Thyroid gland (tissue), 4 donors: ENCODE data around the gene GUK1. TPM values are rescaled to one million over a fixed set of nuclear protein-coding genes. Genes with fewer than 3 reads are reported as not detected.

Experiments used
- DNase-seq, 2 donors: peaks; one replicate each; pipeline ENCODE4 v3.0.0-alpha.2; 2019
- H3K27ac ChIP-seq, 3 donors: fragments of 200-600 bp; sonication (generic); 1 replicate in 2 of 3; 2 replicates in 1 of 3; pipeline ENCODE4 v1.5.1; 2016 to 2019; ENCODE audit warnings: mild to moderate bottlenecking in 1 of 3, moderate library complexity in 1 of 3
- H3K27me3 ChIP-seq: fragments of 200-600 bp; sonication (generic); one replicate; pipeline ENCODE4 v1.5.1; 2019
- H3K36me3 ChIP-seq, 2 donors: fragments of 200-600 bp; sonication (generic); one replicate each; pipeline ENCODE4 v1.5.1; 2016 to 2019
- H3K4me1 ChIP-seq, 2 donors: fragments of 200-600 bp; sonication (generic); one replicate each; pipeline ENCODE4 v1.5.1; 2017 to 2019
- H3K4me3 ChIP-seq, 3 donors: fragments of 200-600 bp; sonication (generic); replicated peaks in 1 of 3; 1 replicate in 2 of 3; 2 replicates in 1 of 3; pipeline ENCODE4 v1.5.1; 2016; ENCODE audit warnings: mild to moderate bottlenecking in 1 of 3
- H3K9me3 ChIP-seq: fragments of 200-600 bp; sonication (generic); one replicate; pipeline ENCODE4 v1.5.1; 2017
- POLR2A ChIP-seq, 2 donors: fragments of 450-650 bp; IDR thresholded peaks; one replicate each; pipeline ENCODE4 v1.6.1; 2017; ENCODE audit warnings: antibody characterized with exemption in 2 of 2, mild to moderate bottlenecking in 2 of 2, moderate library complexity in 1 of 2
- whole genome bisulfite sequencing, 2 donors: methylation state at CpG; one replicate each; pipeline ENCODE4 v1.1.5; 2017; 5-methylcytosine and 5-hydroxymethylcytosine counted together
- intact Hi-C: fragments of 100-400 bp; cut with DNase I; formaldehyde crosslinking; loops from one replicate; pipeline ENCODE4 v1.15.1; 2023
- total RNA-seq, 4 donors: library from RNA; depleted of rRNA; stranded (reverse); fragments of >200 nt; gene quantifications; one replicate each; pipeline ENCODE4 v1.2.3, GENCODE V29; 2016
- TF ChIP-seq, protein P1 (sequence below), 6 experiments: fragments of 200-600 bp in 3 of 6; fragments of 450-650 bp in 3 of 6; sonication (generic) in 3 of 6; IDR thresholded peaks; one replicate each; pipeline ENCODE4 v1.5.1; 2016 to 2019; ENCODE audit warnings: antibody characterized with exemption in 6 of 6, mild to moderate bottlenecking in 2 of 6, inconsistent platforms in 1 of 6, moderate library complexity in 1 of 6

Gene GUK1
- total RNA-seq, 4 donors from 2014 or later: 157 to 385 (median 283) TPM

- intact Hi-C loops: no loop called here
- DNase-seq: no peak
- Histone ChIP-seq H3K4me1 (no peaks in the 10 kb centered on the region), H3K36me3 (no peaks in the 10 kb centered on the region), H3K9me3 (no peaks in the 10 kb centered on the region), H3K27ac (no peak overlapping the region), H3K27me3 (no peaks in the 10 kb centered on the region), H3K4me3 (no peak overlapping the region)
- 47 to 71% methylated on average over 1 of the region's 1 CpG for WGBS, 2 donors
- no peak for TF ChIP-seq POLR2A (IDR thresholded peaks at IDR 0.05)
- TF ChIP-seq, protein P1, sequence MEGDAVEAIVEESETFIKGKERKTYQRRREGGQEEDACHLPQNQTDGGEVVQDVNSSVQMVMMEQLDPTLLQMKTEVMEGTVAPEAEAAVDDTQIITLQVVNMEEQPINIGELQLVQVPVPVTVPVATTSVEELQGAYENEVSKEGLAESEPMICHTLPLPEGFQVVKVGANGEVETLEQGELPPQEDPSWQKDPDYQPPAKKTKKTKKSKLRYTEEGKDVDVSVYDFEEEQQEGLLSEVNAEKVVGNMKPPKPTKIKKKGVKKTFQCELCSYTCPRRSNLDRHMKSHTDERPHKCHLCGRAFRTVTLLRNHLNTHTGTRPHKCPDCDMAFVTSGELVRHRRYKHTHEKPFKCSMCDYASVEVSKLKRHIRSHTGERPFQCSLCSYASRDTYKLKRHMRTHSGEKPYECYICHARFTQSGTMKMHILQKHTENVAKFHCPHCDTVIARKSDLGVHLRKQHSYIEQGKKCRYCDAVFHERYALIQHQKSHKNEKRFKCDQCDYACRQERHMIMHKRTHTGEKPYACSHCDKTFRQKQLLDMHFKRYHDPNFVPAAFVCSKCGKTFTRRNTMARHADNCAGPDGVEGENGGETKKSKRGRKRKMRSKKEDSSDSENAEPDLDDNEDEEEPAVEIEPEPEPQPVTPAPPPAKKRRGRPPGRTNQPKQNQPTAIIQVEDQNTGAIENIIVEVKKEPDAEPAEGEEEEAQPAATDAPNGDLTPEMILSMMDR (IDR thresholded peaks at IDR 0.05): no peak
Measured at GRCh38 chr1:228122921-228123441, 17.1 kb upstream of the GUK1 start.

DNA sequence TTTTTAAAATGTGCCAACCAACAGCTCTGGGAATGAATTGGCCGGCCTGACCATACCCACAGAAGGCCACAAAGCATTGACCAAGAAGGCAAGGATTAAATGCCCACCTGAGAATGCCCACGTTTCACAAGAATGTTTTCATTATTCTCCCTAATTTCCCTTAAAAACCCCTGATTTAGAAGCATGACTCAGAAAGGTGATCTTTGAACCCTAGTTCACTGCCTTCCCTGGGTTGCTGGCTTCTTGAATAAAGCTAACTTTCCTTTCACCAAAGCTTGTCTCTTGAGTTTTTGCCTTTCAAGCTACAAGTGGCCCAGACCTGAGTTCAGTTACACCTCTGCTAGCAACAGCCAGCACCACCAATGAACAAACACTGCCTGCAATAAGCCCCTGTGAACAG, 16.6 kb upstream of the GUK1 start:
- no peaks in the 10 kb centered on the region for H3K4me1 ChIP-seq
- no peak for DNase-seq
- WGBS, 2 donors: 63 to 78% methylated on average over 2 of the region's 2 CpGs
- H3K4me3 ChIP-seq: no peak overlapping the region
- H3K27me3 ChIP-seq: no peaks in the 10 kb centered on the region
- H3K36me3 ChIP-seq: no peaks in the 10 kb centered on the region
- TF ChIP-seq, protein P1 (IDR thresholded peaks at IDR 0.05): no peak
- no peak for TF ChIP-seq POLR2A (IDR thresholded peaks at IDR 0.05)
- intact Hi-C loops: no loop called here
- H3K9me3 ChIP-seq: no peaks in the 10 kb centered on the region
- no peak overlapping the region for H3K27ac ChIP-seq

DNA sequence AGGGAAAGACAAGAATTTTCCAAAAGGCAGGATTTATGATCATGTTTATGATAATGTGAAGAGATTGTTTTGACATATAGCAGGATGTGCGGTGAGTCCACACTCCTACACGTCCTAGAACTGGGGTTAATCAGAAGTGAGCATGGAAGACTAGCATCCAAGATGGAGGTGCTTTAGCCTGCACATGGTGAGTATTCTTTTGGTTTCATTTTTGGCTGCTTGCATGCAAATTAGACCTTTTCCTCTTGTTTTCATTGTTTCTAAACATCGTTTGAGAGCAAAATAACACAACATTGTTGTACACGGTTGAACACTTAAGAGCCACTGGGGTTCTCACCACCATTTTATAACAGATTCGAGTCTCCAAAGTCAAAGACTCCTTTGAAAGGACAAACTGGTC, 14.9 kb upstream of the GUK1 start:
- H3K9me3 ChIP-seq: no peaks in the 10 kb centered on the region
- H3K27me3 ChIP-seq: no peaks in the 10 kb centered on the region
- intact Hi-C loops: no loop called here
- TF ChIP-seq, protein P1 (IDR thresholded peaks at IDR 0.05): no peak
- no peak for TF ChIP-seq POLR2A (IDR thresholded peaks at IDR 0.05)
- no peak overlapping the region for H3K4me3 ChIP-seq
- H3K4me1 ChIP-seq: no peaks in the 10 kb centered on the region
- DNase-seq: no peak
- H3K27ac ChIP-seq: no peak overlapping the region
- 68 to 69% methylated on average over 5 of the region's 5 CpGs for WGBS, 2 donors
- H3K36me3 ChIP-seq: no peaks in the 10 kb centered on the region

- intact Hi-C loops: loop anchor here (10.0 kb wide), 1 partner anchor 83 kb away; no protein-coding TSS in a partner anchor
- H3K27ac ChIP-seq: peak overlapping the region in 1 of 3 donors; percentile 7
- WGBS, 2 donors: 95 to 97% methylated on average over 2 of the region's 2 CpGs
Measured at GRCh38 chr1:228131766-228132165, 8.3 kb upstream of the GUK1 start.

DNA sequence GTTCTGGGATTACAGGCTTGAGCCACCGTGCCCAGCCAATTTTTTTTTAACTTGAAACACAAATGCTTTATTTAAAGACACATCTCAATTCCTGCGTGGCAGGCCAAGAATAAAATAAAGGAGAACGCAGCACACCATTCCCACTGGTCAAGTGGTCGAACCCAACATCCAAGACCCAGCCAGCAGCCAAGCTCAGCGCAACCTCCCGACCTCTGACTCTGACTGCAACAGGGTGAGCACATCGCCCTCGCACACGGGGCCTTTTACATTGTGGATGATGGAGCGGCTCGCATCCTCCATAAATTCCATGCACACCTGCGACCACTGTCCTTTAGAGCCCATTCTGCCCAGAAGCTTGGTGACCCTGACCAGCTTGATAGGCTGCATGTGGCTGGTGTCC, 5.5 kb upstream of the GUK1 start:
- WGBS, 2 donors: 85 to 87% methylated on average over 12 of the region's 12 CpGs
- intact Hi-C loops: loop anchor here (10.0 kb wide), 1 partner anchor 80 kb away; no protein-coding TSS in a partner anchor
- H3K36me3 ChIP-seq: no peaks in the 10 kb centered on the region

More at GRCh38 chr1:228131766-228132165, 8.3 kb upstream of the GUK1 start:
- Histone ChIP-seq H3K27me3 (no peaks in the 10 kb centered on the region), H3K4me1 (no peaks in the 10 kb centered on the region), H3K36me3 (no peaks in the 10 kb centered on the region), H3K9me3 (no peaks in the 10 kb centered on the region), H3K4me3 (no peak overlapping the region)
- no peak for DNase-seq
- no peak for TF ChIP-seq POLR2A (IDR thresholded peaks at IDR 0.05)
- TF ChIP-seq, protein P1 (IDR thresholded peaks at IDR 0.05): no peak

More for the DNA sequence above, 5.5 kb upstream of the GUK1 start:
- no peak overlapping the region for H3K27ac ChIP-seq
- H3K9me3 ChIP-seq: no peaks in the 10 kb centered on the region
- H3K4me3 ChIP-seq: no peak overlapping the region
- no peak for TF ChIP-seq POLR2A (IDR thresholded peaks at IDR 0.05)
- TF ChIP-seq, protein P1 (IDR thresholded peaks at IDR 0.05): no peak
- H3K27me3 ChIP-seq: no peaks in the 10 kb centered on the region
- no peaks in the 10 kb centered on the region for H3K4me1 ChIP-seq
- DNase-seq: no peak
